AG04449 (cell line): ENCODE measurements around the gene CD44.

Experiments
- CTCF ChIA-PET: fragments of 350-600 bp; formaldehyde crosslinking; extraction: SDS; loops from one replicate; lab custom pipeline; 2021; ENCODE audit warnings: antibody characterized with exemption; lab: Yijun Ruan, JAX
- POLR2A ChIA-PET: fragments of 400-600, 350-600 bp; formaldehyde crosslinking; extraction: SDS; loops from one replicate; lab custom pipeline; 2020; ENCODE audit warnings: antibody characterized with exemption, inconsistent platforms; lab: Yijun Ruan, JAX
- DNase-seq: peaks from one replicate; pipeline ENCODE4 v3.0.0-alpha.2; 2010; ENCODE audit warnings: low read depth, low spot score
- H3K4me3 ChIP-seq: 2 replicates; pipeline ENCODE4 v1.5.1; 2011; ENCODE audit warnings: low read depth, mild to moderate bottlenecking, control low read depth, low read length
- CTCF ChIP-seq: IDR thresholded peaks from one replicate; pipeline ENCODE4 v1.5.1; 2011; ENCODE audit warnings: mild to moderate bottlenecking, moderate library complexity, low read length, control low read depth, inconsistent platforms; ENCODE audit not compliant: insufficient read depth; ENCODE audit errors: missing control alignments

CD44 gene

DNA sequence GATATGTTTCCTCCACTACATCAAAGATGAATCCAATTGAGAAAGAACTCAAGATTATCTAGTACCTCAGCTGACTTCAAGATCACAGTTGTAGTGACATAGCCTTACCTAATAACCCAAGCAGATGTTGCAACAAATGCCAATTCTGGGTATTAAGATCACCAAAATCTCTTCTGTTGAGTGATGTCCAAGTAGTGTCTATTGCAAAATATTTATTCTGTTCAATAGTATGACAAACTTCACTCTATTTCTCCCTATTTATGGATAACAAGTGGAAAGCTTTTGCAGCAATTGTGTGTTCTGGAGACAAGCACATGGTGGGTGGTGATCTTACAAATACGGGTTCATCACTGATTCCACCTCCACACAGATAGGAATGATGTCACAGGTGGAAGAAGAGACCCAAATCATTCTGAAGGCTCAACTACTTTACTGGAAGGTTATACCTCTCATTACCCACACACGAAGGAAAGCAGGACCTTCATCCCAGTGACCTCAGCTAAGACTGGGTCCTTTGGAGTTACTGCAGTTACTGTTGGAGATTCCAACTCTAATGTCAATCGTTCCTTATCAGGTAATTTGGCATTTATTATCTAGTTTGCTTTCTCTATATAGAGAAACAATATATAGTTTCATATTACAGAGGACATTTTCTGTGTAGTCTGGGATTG is 72.0 kb downstream of the CD44 start:
- TF ChIP-seq CTCF, result no peak
- no peak for DNase-seq
- H3K4me3 ChIP-seq, result no peak overlapping the region
- CTCF ChIA-PET, result no interaction called here
- POLR2A ChIA-PET, result no interaction called here

- TF ChIP-seq CTCF, result no peak
- ChIA-PET CTCF (interaction anchor here (0.7 kb wide), 1 partner anchor 25 kb away, joined by 3 read pairs; no protein-coding TSS in a partner anchor), POLR2A (interaction anchor here (0.7 kb wide), 1 partner anchor 133 kb away, joined by 4 read pairs; no protein-coding TSS in a partner anchor)
- H3K4me3 ChIP-seq, result no peak overlapping the region
- no peak for DNase-seq
Observed at GRCh38 chr11:35211952-35212351, 73.0 kb downstream of the CD44 start.

DNA sequence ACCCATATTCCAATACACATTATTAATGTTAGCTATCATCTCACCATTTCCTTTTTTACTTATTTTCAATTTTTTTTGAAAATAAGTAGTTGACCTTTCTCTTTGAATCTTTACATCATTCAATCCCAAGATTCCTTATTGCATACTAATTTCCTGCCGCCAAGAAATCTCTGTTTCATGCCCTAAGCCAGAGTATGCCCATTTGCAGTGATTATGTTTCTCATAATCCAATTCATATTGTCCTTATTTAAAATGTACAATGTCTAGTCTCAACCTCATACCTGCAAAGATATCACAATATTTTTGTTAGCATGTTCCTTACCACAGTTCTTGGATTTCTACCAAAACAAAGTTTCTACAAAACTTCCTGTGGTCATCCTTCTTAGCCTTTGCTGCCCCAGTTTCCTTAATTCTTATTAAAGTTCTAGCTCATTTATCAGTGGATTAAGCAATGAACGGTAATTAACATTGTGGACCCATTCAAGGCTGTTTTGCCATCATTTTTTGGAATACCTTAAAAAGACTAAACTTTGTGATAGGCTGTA is 75.3 kb downstream of the CD44 start:
- no peak for DNase-seq
- ChIA-PET POLR2A (no interaction called here), CTCF (interaction anchor here (0.6 to 0.7 kb wide), 2 partner anchors 198 to 288 kb away, joined by 3 to 4 read pairs; no protein-coding TSS in a partner anchor)
- H3K4me3 ChIP-seq, result no peak overlapping the region
- no peak for TF ChIP-seq CTCF

DNA sequence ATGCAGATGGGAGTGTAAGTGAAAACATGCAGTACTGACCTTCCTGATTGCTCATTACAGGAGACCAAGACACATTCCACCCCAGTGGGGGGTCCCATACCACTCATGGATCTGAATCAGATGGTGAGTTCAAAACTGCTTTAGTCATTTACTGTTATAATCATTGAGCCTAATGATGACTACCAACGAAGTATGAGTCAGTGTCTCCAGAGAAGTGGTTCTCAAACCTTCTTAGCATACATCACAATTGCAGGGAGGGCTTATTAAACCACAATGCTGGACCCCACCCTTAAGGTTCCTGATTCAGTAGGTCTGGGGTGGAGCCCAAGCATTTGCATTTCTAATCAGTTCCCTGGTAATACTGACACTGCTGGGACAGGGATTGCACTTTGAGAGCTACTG is 75.8 kb downstream of the CD44 start:
- no peak for TF ChIP-seq CTCF
- ChIA-PET POLR2A (interaction anchor here (0.6 kb wide), 1 partner anchor 54 kb away, joined by 3 read pairs; no protein-coding TSS in a partner anchor), CTCF (no interaction called here)
- DNase-seq, result peak; percentile 93
- H3K4me3 ChIP-seq, result no peak overlapping the region

- POLR2A ChIA-PET, result no interaction called here
- CTCF ChIA-PET, result no interaction called here
- DNase-seq, result no peak
- TF ChIP-seq CTCF, result no peak
- H3K4me3 ChIP-seq, result no peak overlapping the region
Observed at GRCh38 chr11:35215945-35216344, 77.0 kb downstream of the CD44 start.

DNA sequence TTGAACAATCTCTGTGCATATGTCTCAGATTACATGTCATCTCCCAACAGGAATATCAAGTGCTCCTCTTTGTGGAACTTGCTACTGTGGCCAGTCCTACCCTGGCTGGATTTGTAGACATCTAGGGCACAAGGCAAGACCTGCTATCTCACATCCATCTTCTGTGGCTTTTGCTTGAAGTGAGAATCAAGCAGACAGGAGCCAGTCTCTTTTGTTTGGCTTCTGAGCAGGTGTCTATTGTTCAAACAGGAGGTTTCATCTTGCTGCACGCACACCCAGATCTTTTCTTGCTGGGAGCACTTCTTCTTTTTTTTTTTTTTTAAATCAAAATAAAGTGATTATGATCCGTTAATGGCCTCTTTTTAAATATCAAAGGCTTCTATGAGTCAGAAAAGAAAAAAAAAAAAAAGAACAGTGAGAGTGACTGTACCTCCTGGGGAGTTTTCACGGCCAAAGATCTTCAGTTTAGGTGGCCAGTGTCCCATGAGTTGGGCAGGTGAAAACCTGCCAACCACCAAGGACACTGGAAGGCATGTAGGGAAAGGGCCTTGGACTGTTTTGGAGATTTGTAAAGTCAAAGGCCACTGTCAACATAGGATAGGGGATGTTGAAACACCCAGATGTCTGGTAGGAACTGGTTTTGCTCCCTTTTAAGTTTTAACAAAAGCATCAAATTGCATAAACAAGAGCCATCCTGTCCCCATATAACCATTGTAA is 78.1 kb downstream of the CD44 start:
- CTCF ChIA-PET, result no interaction called here
- no peak for TF ChIP-seq CTCF
- no peak for DNase-seq
- POLR2A ChIA-PET, result no interaction called here
- no peak overlapping the region for H3K4me3 ChIP-seq
